Nephron progenitor cell (in vitro differentiated cells): ENCODE results near the gene CHL1.

Experiments
- DNase-seq: peaks from one replicate; pipeline ENCODE4 v3.0.0; 2021
- H3K27ac Mint-ChIP-seq: 2 replicates; pipeline ENCODE4 v1.8.0; 2021; ENCODE audit warnings: mild to moderate bottlenecking, moderate library complexity, mixed read lengths
- H3K27me3 Mint-ChIP-seq: 2 replicates; pipeline ENCODE4 v1.8.0; 2021; ENCODE audit warnings: mild to moderate bottlenecking, low read depth, mixed read lengths; ENCODE audit not compliant: poor library complexity
- H3K36me3 Mint-ChIP-seq: 2 replicates; pipeline ENCODE4 v1.8.0; 2021; ENCODE audit warnings: low read depth, mixed read lengths
- H3K4me1 Mint-ChIP-seq: 2 replicates; pipeline ENCODE4 v1.8.0; 2021; ENCODE audit warnings: mixed read lengths
- H3K4me3 Mint-ChIP-seq: 2 replicates; pipeline ENCODE4 v1.8.0; 2021; ENCODE audit warnings: mild to moderate bottlenecking, moderate library complexity, mixed read lengths
- H3K9me3 Mint-ChIP-seq: 2 replicates; pipeline ENCODE4 v1.8.0; 2021; ENCODE audit warnings: mild to moderate bottlenecking, moderate library complexity, mixed read lengths
- TF ChIP-seq, protein P1 (sequence below): fragments of 200-600 bp; sonication (generic); IDR thresholded peaks from 2 replicates; pipeline ENCODE4 v1.5.0; 2021; ENCODE audit warnings: antibody characterized with exemption

CHL1 gene

DNA sequence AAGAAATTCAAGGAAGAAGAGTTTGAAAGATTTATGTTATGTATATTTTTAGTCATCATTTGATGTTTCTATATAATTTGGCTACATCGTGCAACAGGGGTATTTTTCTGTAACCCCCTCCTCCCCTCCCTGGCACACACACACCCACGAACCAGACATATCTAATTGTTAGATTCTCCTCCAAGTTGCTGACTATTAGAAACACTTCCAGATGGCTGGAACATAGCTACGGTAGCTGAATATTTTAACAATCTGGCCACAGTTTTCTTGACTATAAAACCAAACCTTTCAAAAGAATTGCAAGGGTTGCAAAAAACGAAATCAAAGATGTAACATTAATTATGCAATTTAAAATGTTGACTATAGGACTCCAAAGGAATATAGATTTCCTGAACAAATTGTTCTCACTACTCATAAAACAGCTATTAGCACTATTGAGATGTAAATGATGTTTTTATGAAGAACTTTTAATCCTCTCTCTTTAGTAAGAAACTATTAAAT, 154.4 kb downstream of the CHL1 start:
- Mint-ChIP-seq H3K36me3 (no peaks in the 10 kb centered on the region), H3K9me3 (no peaks in the 10 kb centered on the region), H3K4me1 (no peaks in the 10 kb centered on the region), H3K27me3 (no peaks in the 10 kb centered on the region), H3K4me3 (no peak overlapping the region), H3K27ac (no peak overlapping the region)
- no peak for DNase-seq
- TF ChIP-seq, protein P1, sequence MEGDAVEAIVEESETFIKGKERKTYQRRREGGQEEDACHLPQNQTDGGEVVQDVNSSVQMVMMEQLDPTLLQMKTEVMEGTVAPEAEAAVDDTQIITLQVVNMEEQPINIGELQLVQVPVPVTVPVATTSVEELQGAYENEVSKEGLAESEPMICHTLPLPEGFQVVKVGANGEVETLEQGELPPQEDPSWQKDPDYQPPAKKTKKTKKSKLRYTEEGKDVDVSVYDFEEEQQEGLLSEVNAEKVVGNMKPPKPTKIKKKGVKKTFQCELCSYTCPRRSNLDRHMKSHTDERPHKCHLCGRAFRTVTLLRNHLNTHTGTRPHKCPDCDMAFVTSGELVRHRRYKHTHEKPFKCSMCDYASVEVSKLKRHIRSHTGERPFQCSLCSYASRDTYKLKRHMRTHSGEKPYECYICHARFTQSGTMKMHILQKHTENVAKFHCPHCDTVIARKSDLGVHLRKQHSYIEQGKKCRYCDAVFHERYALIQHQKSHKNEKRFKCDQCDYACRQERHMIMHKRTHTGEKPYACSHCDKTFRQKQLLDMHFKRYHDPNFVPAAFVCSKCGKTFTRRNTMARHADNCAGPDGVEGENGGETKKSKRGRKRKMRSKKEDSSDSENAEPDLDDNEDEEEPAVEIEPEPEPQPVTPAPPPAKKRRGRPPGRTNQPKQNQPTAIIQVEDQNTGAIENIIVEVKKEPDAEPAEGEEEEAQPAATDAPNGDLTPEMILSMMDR, result no peak

DNA sequence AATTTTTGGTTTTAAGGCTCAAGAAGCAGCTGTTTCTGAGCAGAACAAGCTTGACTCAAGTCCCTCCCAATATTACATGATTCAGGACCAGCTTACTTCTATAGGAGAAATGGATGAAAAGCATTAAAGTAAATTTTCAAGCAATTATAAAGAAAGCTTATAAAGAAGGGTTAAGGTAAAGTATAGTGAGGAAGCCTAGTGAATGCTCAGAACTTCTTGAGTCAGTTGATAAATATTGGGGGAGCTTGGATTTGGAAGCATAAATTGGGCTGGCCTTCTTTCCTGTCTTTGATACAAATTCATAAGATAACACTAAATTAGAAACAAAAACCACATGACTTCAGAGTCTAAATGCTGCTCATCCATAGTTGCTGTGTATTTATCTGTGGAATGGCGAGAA, 156.0 kb downstream of the CHL1 start:
- DNase-seq, result no peak
- no peak overlapping the region for H3K27ac Mint-ChIP-seq
- no peak overlapping the region for H3K4me3 Mint-ChIP-seq
- H3K27me3 Mint-ChIP-seq, result no peaks in the 10 kb centered on the region
- no peaks in the 10 kb centered on the region for H3K36me3 Mint-ChIP-seq
- peaks cover 12% of the 10 kb centered on the region for H3K4me1 Mint-ChIP-seq
- no peaks in the 10 kb centered on the region for H3K9me3 Mint-ChIP-seq
- TF ChIP-seq, protein P1, result no peak

DNA sequence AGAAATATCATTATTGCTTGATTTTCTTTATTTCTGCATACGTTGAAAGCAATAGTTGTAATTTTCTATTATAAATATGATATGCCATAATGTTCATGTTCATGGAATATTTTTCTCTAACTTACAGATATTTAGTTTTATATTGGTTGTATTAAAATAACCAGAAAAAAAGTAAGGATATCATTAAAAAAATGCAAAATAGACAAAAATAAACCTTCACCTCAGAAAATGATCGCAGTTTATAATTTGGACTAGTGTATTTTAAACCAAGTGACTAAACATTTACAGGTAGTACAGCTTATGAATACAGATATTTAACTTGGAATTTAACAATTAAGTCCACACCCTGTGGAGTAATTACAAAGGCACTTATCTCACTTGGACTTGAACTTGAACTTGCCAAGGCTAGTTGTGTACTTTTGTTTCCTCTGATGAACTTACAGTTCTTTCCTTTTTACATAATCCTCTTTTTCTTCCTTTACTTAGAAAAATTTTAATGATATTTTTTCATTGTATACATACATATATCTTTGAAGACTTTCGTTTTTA, 156.7 kb downstream of the CHL1 start:
- Mint-ChIP-seq H3K9me3 (no peaks in the 10 kb centered on the region), H3K27me3 (no peaks in the 10 kb centered on the region), H3K4me1 (peaks cover 12% of the 10 kb centered on the region), H3K4me3 (no peak overlapping the region), H3K36me3 (no peaks in the 10 kb centered on the region), H3K27ac (no peak overlapping the region)
- TF ChIP-seq, protein P1, result no peak
- no peak for DNase-seq

- H3K27ac Mint-ChIP-seq, result no peak overlapping the region
- no peak overlapping the region for H3K4me3 Mint-ChIP-seq
- TF ChIP-seq, protein P1, result peak; percentile 71
- peak; percentile 47 for DNase-seq
- peaks cover 5% of the 10 kb centered on the region for H3K27me3 Mint-ChIP-seq
- H3K9me3 Mint-ChIP-seq, result no peaks in the 10 kb centered on the region
- no peaks in the 10 kb centered on the region for H3K36me3 Mint-ChIP-seq
- H3K4me1 Mint-ChIP-seq, result peaks cover 12% of the 10 kb centered on the region
Observed at GRCh38 chr3:354432-354831, 157.9 kb downstream of the CHL1 start.

DNA sequence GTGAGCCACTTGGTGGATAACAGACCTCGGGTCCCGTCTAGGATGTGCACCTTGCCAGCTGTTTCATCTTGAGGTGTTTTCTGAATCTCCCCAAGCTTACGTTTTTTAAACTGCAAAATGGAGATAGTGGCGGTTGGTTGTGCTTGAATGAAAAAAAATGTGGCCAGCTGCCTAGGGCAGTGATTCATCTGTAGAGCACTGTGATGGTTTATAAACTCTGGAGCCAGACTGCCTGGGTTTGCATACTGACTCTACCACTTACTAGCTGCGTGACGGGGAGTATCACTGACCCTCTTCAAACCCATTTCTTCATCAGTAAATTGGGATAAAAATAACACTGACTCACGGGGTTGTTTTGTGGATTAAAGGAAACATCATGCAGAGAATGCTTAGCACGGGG, 159.1 kb downstream of the CHL1 start:
- no peak for DNase-seq
- Mint-ChIP-seq H3K4me1 (peaks cover 12% of the 10 kb centered on the region), H3K27me3 (peaks cover 5% of the 10 kb centered on the region), H3K9me3 (no peaks in the 10 kb centered on the region), H3K4me3 (no peak overlapping the region), H3K36me3 (no peaks in the 10 kb centered on the region), H3K27ac (no peak overlapping the region)
- TF ChIP-seq, protein P1, result no peak

DNA sequence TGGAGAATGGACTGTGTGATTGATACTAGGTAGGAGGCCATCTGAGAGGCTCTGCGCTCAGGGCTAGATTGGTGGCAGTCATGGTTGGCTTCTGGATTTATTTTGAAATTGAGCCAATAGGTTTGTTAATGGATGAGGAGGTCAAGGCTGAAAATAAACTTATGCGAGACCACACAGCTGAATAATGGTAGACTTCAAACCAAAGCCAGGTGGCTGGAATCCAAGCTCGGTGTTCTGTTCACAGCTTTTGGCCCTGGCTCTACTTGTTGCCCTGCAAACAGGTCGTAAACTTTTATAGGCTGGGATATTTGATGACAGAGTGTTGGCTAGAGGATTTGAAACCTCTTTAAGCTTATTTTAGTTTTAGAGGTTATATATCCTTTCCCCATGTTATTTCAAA, 160.4 kb downstream of the CHL1 start:
- no peak overlapping the region for H3K4me3 Mint-ChIP-seq
- TF ChIP-seq, protein P1, result no peak
- H3K27me3 Mint-ChIP-seq, result peaks cover 5% of the 10 kb centered on the region
- H3K36me3 Mint-ChIP-seq, result no peaks in the 10 kb centered on the region
- peaks cover 12% of the 10 kb centered on the region for H3K4me1 Mint-ChIP-seq
- H3K27ac Mint-ChIP-seq, result no peak overlapping the region
- H3K9me3 Mint-ChIP-seq, result no peaks in the 10 kb centered on the region
- no peak for DNase-seq
